ENCODE measurements around the gene ZNF511.
"Not testable (repeated sequence)": the region's sequence is repeated elsewhere in the genome, so short reads cannot be mapped to it uniquely, and the experiment has no call there.

The ZNF511 gene

DNA sequence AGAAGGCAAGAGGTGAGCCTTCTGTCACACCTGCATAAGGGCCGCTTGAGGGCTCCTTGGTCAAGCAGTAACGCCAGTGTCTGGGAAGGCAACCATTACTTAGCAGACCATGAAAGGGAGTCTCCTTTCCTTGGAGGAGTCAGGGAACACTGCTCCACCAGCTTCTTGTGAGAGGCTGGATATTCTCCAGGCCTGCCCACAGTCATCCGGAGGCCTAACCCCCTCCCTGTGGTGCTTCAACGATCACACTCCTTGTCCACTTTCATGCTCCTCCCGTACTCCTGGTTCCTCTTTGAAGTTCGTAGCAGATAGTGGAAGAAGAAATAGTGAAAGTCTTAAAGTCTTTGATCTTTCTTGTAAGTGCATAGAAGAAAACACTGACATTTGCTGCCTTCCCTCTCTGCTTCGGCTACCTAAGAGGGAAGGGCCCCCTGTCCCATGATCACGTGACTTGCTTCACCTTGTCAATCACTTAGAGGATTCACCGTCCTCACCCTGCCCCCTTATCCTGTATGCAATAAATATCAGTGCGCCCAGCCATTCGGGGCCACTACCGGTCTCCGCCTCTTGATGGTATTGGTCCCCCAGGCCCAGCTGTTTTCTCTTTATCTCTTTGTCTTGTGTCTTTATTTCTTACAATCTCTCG lies 13.5 kb downstream of the ZNF511 start:
- H3K9me3 ChIP-seq; H3K36me3 ChIP-seq (replicated peaks); H3K27me3 ChIP-seq (ENCODE audit: low read depth); H3K4me3 ChIP-seq; DNase-seq (ENCODE audit: low spot score in 2 of 2); in situ Hi-C loops (cut with MboI; ENCODE audit: low sequenced_read_pairs); H3K4me1 ChIP-seq: not testable (repeated sequence)

DNA sequence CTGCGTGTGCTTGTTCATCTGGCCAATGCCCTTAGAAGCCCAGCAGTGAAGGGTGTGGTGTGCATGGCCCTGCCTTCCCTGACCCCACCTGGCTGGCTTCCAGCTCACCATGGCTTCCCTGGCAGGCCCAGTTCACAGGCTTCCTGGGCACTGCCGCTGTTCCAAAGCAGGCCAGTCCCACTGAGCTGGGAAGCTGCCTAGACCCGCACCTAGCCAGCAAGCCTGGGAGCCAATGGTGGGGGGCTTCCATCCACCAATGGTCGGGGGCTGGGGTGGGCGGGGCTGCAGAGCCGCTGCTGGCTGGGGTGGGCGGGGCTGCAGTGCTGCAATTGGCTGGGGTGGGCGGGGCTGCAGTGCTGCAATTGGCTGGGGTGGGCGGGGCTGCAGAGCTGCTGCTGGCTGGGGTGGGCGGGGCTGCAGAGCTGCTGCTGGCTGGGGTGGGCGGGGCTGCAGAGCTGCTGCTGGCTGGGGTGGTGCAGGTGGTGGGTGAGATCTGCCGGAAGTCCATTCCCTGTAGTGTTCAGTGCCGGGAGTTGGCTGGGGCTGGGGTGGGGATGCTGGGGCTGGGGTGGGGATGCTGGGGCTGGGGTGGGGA lies 15.6 kb downstream of the ZNF511 start:
- in situ Hi-C loops (cut with MboI; ENCODE audit: low sequenced_read_pairs): no loop called here
- peak; percentile 46 to 93 for DNase-seq (ENCODE audit: low spot score in 2 of 2)
- H3K4me3 ChIP-seq: peak overlapping the region; percentile 30
- no peaks in the 10 kb centered on the region for H3K27me3 ChIP-seq (ENCODE audit: low read depth)
- H3K9me3 ChIP-seq: no peaks in the 10 kb centered on the region
- H3K4me1 ChIP-seq: peaks cover 2% of the 10 kb centered on the region; the same call in 1 of the 2 replicates
- no peaks in the 10 kb centered on the region for H3K36me3 ChIP-seq (replicated peaks)

DNA sequence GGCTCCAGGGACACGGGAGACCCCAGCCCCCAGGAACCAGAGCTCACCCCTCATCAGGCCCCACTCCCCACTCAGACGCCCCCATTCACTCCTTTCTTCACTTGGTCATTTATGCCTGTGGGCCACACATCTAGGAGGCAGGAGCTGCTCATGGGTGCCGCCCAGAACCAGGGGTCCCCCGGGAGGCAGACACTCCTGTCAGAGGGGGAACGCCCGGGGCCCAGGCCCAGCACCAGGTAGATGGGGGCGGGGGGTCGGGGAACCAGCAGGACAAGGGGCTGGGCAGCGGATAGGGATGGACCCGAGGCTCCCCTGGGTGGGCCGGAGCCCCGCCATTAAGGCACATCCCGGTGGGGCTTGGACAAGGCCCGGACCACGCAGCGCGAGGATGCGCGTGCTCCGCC lies 16.1 kb downstream of the ZNF511 start:
- in situ Hi-C loops (cut with MboI; ENCODE audit: low sequenced_read_pairs): no loop called here
- no peaks in the 10 kb centered on the region for H3K36me3 ChIP-seq (replicated peaks)
- H3K4me3 ChIP-seq: no peak overlapping the region
- no peaks in the 10 kb centered on the region for H3K9me3 ChIP-seq
- H3K27me3 ChIP-seq (ENCODE audit: low read depth): no peaks in the 10 kb centered on the region
- DNase-seq (ENCODE audit: low spot score in 2 of 2): no peak
- H3K4me1 ChIP-seq: peaks cover 3% of the 10 kb centered on the region

DNA sequence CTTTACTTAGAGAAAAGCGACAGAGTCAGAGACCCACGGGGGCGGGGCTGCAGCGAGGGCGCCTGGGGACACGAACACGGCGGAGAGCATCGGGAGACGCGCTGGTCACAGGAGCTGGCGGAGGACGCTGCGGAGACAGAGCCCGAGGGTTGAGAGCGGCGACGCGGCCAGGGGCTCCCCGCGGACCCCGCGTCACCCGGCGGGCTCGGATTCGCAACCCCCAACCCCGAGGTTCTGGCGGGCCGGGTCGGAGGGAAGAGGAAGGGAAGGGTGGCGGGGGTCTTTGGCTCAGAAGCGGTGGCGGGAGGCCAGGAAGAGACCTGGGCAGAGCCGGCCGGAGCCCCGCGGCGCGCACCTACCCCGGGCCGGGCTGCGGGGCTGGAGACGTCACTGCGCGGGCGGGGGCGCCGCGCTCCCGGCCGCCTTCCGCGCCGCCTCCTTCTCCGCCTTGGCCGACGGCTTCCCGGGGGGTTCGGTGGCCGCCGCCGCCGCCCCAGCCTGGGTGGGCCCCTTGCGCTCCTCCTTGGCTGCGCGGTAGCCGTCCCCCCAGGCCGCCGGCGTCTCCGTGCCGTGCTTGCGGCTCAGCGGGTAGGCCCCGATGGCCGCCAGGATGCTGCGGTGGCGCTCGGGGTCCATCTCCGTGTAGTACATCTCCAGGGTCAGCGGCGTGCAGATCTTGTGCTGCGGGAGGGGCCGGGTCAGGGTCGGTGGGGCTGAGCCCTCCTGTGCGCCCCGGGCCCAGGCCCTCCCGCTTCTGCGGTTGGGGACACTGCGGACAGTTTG lies 16.9 kb downstream of the ZNF511 start:
- Histone ChIP-seq H3K27me3 (ENCODE audit: low read depth) (no peaks in the 10 kb centered on the region), H3K4me1 (peaks cover 4% of the 10 kb centered on the region), H3K36me3 (replicated peaks) (no peaks in the 10 kb centered on the region), H3K4me3 (no peak overlapping the region), H3K9me3 (no peaks in the 10 kb centered on the region)
- in situ Hi-C loops (cut with MboI; ENCODE audit: low sequenced_read_pairs): no loop called here
- no peak for DNase-seq (ENCODE audit: low spot score in 2 of 2)

DNA sequence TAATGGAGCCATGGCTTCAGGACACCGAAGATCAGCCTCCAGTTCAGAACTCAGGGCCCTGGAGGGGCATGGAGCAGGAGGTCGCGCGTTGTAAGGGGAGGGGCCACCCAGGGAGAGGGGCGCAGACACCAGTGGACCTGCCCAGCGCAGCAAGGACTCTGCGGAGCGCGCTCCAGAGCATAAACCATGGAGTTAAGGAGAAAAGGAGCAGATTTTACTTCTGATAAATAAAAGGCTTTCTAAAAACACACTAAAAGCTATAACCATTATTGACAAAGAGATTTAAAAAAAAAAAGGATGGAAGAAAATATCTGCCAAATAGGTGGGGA lies 17.5 kb downstream of the ZNF511 start:
- Histone ChIP-seq H3K9me3 (no peaks in the 10 kb centered on the region), H3K36me3 (replicated peaks) (no peaks in the 10 kb centered on the region), H3K4me3 (no peak overlapping the region), H3K4me1 (peaks cover 4% of the 10 kb centered on the region), H3K27me3 (ENCODE audit: low read depth) (peaks cover 2% of the 10 kb centered on the region; the same call in 1 of the 2 replicates)
- DNase-seq (ENCODE audit: low spot score in 2 of 2): no peak
- in situ Hi-C loops (cut with MboI; ENCODE audit: low sequenced_read_pairs): no loop called here

DNA sequence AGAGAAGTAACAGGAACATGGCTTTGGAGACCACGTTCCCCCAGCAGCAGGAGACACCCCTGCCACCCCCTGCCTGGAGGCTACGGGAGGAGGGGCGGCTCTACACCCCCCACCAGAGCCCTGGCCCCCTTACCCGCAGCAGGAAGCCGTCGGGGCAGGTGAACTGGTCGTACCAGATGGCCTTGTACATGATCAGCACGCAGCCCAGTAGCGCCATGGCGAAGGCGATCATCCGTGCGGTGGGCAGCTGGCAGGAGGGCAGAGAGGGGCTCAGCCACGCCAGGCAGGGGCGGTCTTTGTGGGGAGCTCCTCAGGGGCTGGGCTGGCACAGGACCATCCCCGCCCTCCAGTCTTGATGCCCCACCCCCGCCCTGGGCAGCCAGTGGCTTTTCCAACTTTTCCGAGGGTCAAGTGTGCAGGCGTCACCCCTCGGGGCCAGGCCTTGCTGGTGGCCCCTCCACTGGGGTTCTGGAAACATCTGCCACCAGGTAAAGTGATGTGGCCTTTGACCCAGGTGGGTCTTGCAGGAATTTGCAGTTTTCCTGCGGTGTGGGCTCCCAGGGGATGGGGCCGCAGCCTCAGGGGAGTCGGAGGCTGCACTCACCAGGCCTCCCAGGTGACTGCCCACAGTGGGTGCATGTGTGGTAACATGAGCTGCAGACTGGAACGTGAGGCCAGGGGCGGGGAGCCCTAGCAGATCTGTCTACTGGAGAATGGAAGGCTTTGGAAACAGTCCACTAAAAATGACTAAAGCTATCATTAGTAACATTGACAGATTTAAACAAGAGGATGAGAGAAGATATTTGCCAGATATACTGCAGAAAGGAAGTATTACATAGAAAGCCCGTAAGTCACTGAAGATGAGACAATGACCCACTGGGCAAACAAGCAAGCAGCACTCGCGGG lies 18.3 kb downstream of the ZNF511 start:
- H3K9me3 ChIP-seq: no peaks in the 10 kb centered on the region
- peaks cover 11% of the 10 kb centered on the region for H3K27me3 ChIP-seq (ENCODE audit: low read depth)
- DNase-seq (ENCODE audit: low spot score in 2 of 2): no peak
- in situ Hi-C loops (cut with MboI; ENCODE audit: low sequenced_read_pairs): no loop called here
- H3K4me1 ChIP-seq: peaks cover 4% of the 10 kb centered on the region
- H3K4me3 ChIP-seq: no peak overlapping the region
- H3K36me3 ChIP-seq (replicated peaks): no peaks in the 10 kb centered on the region

DNA sequence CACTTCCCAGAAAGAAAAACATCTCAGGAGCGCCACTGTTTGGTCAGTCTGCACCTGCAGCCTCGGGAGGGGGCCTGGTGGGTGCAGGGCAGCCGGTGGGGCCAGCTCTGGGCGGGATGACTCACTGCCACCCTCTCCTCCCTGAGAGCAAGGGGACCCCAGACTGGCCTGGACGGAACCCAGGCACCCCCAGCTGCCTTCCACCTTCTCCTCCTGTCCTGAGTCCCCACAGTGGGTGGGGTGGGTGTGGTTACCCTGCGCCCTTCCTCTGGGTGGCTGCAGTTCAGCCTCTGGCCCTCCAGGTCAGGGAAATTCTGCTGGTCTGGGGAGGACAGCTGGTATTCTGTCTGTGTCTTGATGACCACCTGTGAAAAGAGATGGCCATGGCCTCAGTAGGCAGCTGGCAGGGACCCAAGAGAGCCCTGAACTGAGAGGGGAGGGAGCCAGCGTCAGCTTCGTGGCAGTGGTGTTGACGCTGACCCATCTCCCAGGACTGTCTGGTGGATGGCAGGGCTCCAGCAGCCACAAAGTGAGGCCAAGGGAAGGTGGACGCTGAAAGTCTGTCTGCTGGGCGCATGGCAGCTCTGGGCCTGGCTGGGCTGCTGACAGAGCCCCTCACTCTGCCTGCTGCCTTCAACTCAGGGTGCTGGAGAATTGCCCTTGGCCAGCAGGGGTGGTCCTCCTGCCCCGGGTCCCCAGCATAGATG lies 19.1 kb downstream of the ZNF511 start:
- DNase-seq (ENCODE audit: low spot score in 2 of 2): no peak
- no peaks in the 10 kb centered on the region for H3K36me3 ChIP-seq (replicated peaks)
- no peak overlapping the region for H3K4me3 ChIP-seq
- in situ Hi-C loops (cut with MboI; ENCODE audit: low sequenced_read_pairs): no loop called here
- H3K9me3 ChIP-seq: no peaks in the 10 kb centered on the region
- peaks cover 4% of the 10 kb centered on the region for H3K4me1 ChIP-seq
- peaks cover 17% of the 10 kb centered on the region for H3K27me3 ChIP-seq (ENCODE audit: low read depth)

DNA sequence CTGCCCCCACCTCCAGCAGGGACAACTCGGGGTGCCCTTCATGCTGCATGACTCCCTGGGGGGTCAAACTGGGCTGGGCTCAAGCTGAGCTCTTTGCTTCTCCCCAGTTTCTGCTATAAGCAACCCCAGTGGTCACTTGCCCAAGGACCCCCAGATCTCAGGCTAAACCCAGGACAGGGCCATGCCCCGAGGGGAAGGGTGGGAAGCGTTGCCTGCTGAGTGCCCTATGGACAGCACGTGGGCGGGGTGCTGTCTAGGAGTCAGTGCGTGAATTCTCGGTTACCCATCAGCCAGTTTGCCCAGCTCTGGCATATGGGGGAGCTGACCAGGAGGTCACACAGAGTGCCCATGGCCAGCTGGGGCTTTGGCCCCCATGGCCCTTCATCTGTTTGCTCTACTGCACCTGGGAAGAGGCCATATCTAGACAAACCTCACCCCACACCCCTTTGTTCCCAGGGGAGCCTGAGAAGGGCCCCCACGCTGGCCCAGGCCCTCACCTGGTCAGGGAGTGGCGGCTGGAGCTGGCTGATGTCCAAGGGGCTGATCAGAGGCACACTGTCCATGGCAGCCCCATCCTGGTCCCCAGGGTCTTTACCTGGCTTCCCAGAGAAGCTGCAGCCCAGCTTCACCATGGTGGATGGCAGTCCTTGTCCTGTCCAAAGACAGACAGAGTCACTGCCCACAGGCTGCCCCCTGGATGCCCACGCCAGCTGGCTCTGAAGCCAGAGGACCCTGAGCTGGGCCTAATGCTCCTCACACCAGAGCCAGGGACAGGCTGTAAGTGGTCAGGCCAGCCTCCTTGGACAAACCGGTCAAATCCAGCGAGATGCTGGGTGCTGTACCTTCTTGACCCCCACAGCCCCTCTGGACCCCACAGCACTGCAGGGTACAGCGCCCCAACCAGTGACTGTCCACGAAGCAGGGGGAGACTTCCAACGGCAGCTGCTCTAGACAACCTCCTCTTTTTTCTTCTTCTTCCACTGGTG lies 19.9 kb downstream of the ZNF511 start:
- Histone ChIP-seq H3K9me3 (no peaks in the 10 kb centered on the region), H3K4me1 (peaks cover 4% of the 10 kb centered on the region), H3K36me3 (replicated peaks) (no peaks in the 10 kb centered on the region), H3K27me3 (ENCODE audit: low read depth) (peaks cover 19% of the 10 kb centered on the region), H3K4me3 (no peak overlapping the region)
- in situ Hi-C loops (cut with MboI; ENCODE audit: low sequenced_read_pairs): no loop called here
- no peak for DNase-seq (ENCODE audit: low spot score in 2 of 2)

DNA sequence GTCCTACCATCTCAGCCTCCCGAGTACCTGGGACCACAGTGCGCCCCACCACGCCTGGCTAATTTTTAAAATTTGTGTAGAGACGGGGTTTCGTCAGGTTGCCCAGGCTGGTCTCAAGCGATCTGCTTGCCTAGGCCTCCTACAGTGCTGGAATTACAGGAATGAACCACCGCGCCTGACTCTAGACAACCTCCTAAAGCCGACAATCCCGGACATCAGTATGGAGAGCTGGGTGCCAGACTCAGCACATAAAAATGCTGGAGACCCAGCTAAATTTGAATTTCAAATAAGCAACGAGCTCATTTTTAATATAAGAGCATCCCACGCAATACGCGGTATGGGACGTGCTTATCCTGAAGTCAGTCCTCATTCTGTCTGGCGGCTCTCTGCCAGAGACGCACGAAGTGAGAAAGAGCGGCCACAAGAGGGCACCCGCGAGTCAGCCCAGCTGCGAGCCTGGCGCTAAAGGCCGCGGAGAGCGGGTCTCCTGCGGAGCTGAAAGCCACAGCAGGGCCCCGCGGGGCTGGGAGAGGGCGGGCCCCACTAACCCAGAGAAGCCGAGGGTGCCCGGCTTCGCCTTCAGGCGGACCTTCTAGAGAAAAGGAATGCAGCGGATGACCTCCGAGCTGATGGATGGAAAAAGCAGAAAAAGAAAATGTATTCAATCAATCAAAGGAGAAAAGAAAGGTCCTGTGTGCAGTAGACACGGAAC lies 20.9 kb downstream of the ZNF511 start:
- peak; percentile 83 to 93 for DNase-seq (ENCODE audit: low spot score in 2 of 2)
- Histone ChIP-seq H3K4me1 (peaks cover 2% of the 10 kb centered on the region; the same call in 1 of the 2 replicates), H3K27me3 (ENCODE audit: low read depth) (peaks cover 21% of the 10 kb centered on the region), H3K9me3 (no peaks in the 10 kb centered on the region), H3K36me3 (replicated peaks) (no peaks in the 10 kb centered on the region), H3K4me3 (no peak overlapping the region)
- in situ Hi-C loops (cut with MboI; ENCODE audit: low sequenced_read_pairs): no loop called here

DNA sequence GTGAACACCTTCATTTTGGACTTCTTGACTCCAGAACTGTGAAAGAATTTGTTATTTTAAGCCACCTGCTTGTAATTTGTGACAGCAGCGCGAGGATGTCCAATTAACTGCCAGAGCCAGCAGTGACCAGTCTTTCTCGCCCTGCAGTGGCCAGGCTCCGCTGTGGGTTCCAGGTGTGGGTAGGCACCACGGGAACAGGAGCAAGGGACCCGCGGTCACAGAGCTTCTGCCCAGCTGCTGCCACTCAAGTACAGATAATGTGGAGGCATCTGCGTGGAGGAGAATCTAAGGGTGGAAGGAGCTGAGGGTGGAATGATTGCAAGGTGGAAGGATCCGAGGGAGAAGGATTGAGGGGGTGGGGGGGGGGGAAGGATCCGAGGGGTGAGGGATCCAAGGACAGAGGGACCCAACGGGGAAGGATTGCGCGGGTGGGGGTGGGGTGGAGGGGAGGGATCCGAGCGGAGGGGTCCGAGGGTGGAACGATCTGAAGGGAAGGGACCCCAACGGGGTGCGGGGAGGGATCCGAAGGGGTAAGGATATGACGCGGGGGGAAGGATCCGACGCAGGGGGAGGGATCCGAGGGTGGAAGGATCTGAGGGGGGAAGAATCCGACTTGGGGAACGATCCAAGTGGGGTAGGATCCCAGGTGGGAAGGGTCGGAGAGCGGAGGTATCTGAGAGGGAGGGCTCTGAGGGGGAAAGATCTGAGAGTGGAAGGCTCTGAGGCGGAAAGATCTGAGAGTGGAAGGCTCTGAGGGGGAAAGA lies 24.4 kb downstream of the ZNF511 start:
- Histone ChIP-seq H3K36me3 (replicated peaks) (no peaks in the 10 kb centered on the region), H3K4me3 (no peak overlapping the region), H3K4me1 (peaks cover 2% of the 10 kb centered on the region; the same call in 1 of the 2 replicates), H3K9me3 (no peaks in the 10 kb centered on the region), H3K27me3 (ENCODE audit: low read depth) (peaks cover 49% of the 10 kb centered on the region)
- in situ Hi-C loops (cut with MboI; ENCODE audit: low sequenced_read_pairs): no loop called here
- DNase-seq (ENCODE audit: low spot score in 2 of 2): no peak

DNA sequence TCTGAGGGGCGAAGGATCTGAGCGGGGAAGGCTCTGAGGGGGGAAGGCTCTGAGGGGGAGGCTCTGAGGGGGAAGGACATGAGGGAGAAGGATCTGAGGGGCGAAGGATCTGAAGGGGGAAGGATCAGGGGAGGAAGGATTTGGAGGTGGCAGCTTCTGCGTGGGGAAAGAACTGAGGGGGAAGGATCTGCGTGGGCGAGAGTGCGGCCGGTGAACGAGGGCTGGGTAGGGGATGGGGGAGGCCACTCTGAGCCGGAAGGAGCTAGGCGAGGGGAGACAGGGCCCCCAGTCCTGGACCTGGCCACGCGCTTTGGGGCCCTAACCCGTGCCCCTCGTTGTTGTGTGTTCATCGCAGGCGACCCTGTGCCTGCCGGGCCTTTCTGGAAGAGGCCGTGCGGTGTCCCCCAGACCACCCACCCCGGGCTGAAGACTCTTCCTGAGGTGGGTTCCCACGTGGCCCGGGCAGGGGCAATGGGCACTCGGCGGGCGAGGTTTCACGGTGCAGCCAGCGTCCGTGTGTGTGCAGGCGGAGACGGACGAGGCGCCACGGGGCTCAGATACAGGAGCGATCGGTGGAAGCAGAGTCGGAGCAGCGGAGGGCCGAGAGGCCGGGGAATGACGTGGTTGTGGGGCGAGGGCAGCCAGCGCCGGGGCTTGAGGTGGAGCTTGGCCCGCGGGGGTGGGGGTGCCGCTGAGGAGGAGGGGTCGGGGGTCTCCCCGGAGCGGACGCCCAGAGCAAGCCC lies 26.0 kb downstream of the ZNF511 start:
- in situ Hi-C loops (cut with MboI; ENCODE audit: low sequenced_read_pairs): no loop called here
- Histone ChIP-seq H3K9me3 (no peaks in the 10 kb centered on the region), H3K4me1 (peaks cover 2% of the 10 kb centered on the region; the same call in 1 of the 2 replicates), H3K27me3 (ENCODE audit: low read depth) (peaks cover 49% of the 10 kb centered on the region), H3K4me3 (no peak overlapping the region), H3K36me3 (replicated peaks) (no peaks in the 10 kb centered on the region)
- DNase-seq (ENCODE audit: low spot score in 2 of 2): no peak
